PFSK-1 (cell line): ENCODE data around the gene CTSE.

ENCODE experiments used
- FOXP2 ChIP-seq: optimal IDR thresholded peaks from 2 replicates; pipeline ENCODE3; 2011; ENCODE audit warnings: borderline replicate concordance, control low read depth, inconsistent platforms; ENCODE audit not compliant: insufficient read depth; ENCODE audit errors: extremely low read length, extremely low read depth
- POLR2AphosphoS5 ChIP-seq: IDR thresholded peaks from 2 replicates; pipeline ENCODE4 v1.6.1; 2012; ENCODE audit warnings: low read depth, mild to moderate bottlenecking, control low read depth, low read length, moderate library complexity
- SIN3A ChIP-seq: IDR thresholded peaks from 2 replicates; pipeline ENCODE4 v1.6.1; 2012; ENCODE audit warnings: mild to moderate bottlenecking, low read length, moderate library complexity, borderline replicate concordance; ENCODE audit not compliant: insufficient read depth
- TAF1 ChIP-seq: IDR thresholded peaks from 2 replicates; pipeline ENCODE4 v1.6.1; 2012; ENCODE audit warnings: low read length, control low read depth, borderline replicate concordance; ENCODE audit not compliant: insufficient read depth
- TF ChIP-seq, protein P1 (sequence below), 2 experiments: IDR thresholded peaks; 2 replicates each; pipeline versions ENCODE4 v1.6.1 to v1.8.0; 2011 to 2012; ENCODE audit warnings: low read depth in 2 of 2, low read length in 2 of 2, control low read depth in 1 of 2, inconsistent platforms in 1 of 2, mild to moderate bottlenecking in 1 of 2, moderate library complexity in 1 of 2; ENCODE audit not compliant: insufficient read depth in 1 of 2

Gene CTSE

DNA sequence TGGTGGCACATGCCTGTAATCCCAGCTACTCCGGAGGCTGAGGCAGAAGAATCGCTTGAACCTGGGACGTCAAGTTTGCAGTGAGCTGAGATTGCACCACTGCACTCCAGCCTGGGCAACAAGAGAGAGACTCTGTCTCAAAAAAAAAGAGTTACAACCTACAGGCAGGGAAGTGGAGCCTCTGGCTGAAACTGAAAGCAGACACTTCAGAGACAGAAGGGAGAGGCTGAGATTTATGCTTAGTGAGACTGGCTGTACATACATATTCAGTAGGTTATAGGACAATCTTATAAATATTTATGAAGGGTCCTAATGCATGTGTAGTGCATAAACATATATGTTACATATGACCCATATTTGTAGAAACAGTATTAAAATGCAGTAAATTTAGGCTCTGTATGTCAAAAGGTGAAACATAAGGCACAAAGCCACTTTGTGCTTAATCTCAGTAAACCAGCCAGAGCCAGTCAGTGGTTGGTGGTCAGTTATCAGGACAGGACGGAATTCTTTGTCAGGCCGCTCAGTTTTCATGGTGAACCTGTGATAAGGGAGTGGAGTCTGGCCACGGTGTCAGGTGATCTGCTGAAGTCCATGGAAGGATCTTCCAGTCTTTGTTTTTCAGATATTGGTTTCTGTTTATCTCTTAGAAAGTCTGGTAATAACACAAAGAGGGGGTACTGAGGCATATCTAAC, 42.9 kb upstream of the CTSE start:
- TF ChIP-seq POLR2AphosphoS5 = no peak
- no peak for TF ChIP-seq FOXP2
- TF ChIP-seq SIN3A = no peak

DNA sequence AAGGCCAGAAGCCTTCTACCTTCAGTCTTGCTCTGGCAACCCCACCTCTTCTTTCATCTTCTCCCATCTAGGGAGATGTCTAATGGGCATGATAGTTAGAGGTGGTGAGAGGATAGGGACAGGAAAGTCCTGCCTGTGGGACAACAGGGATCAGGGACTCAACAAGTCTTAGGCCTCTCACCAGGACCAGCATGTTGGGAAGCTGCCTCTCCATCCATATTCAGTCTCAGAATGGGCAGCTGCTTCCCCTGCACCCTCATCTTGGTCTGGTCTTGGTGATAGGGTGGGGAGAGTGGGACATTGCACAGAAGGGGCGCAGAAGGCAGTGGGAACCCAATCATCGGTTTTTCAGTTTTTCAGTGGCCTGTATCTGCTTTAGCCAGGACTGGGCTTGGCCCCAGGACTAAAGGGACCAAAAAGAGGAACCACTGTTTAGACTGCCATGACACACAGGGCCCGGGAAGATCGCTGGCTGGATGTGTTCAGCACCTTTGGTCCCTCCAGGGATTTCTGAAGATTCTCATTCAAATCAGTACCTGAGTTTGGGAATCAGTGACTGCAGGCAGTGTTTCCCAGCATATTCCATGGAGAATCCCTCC, 42.0 kb upstream of the CTSE start:
- TF ChIP-seq POLR2AphosphoS5 (no peak), SIN3A (no peak), TAF1 (no peak), FOXP2 (no peak)
- TF ChIP-seq, protein P1, sequence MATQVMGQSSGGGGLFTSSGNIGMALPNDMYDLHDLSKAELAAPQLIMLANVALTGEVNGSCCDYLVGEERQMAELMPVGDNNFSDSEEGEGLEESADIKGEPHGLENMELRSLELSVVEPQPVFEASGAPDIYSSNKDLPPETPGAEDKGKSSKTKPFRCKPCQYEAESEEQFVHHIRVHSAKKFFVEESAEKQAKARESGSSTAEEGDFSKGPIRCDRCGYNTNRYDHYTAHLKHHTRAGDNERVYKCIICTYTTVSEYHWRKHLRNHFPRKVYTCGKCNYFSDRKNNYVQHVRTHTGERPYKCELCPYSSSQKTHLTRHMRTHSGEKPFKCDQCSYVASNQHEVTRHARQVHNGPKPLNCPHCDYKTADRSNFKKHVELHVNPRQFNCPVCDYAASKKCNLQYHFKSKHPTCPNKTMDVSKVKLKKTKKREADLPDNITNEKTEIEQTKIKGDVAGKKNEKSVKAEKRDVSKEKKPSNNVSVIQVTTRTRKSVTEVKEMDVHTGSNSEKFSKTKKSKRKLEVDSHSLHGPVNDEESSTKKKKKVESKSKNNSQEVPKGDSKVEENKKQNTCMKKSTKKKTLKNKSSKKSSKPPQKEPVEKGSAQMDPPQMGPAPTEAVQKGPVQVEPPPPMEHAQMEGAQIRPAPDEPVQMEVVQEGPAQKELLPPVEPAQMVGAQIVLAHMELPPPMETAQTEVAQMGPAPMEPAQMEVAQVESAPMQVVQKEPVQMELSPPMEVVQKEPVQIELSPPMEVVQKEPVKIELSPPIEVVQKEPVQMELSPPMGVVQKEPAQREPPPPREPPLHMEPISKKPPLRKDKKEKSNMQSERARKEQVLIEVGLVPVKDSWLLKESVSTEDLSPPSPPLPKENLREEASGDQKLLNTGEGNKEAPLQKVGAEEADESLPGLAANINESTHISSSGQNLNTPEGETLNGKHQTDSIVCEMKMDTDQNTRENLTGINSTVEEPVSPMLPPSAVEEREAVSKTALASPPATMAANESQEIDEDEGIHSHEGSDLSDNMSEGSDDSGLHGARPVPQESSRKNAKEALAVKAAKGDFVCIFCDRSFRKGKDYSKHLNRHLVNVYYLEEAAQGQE (IDR thresholded peaks at IDR 0.05; ENCODE audit: insufficient read depth in 1 of 2, low read depth in 2 of 2, low read length in 2 of 2) = no peak

DNA sequence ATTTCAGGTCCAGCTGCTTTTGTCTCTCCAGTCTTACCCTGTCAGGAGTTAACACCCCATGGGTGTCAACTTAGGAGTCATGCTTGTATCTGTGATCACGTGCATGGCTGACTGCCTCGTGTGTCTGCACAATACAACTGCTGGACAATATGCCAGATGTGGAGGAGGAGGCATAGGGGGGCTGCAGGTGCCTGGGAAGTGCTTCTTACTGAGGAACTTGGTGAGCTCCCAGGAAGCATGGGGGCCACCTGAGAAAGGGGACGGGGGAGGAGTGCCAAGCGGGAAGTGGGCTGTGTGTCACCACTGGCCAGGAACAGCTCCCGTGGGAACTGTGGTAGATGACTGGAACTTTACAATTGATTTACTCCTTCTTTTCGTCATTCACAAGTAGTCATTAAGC, 38.8 kb upstream of the CTSE start:
- TF ChIP-seq, protein P1 (IDR thresholded peaks at IDR 0.05; ENCODE audit: insufficient read depth in 1 of 2, low read depth in 2 of 2, low read length in 2 of 2) = no peak
- TF ChIP-seq FOXP2 (no peak), POLR2AphosphoS5 (no peak), TAF1 (no peak)

DNA sequence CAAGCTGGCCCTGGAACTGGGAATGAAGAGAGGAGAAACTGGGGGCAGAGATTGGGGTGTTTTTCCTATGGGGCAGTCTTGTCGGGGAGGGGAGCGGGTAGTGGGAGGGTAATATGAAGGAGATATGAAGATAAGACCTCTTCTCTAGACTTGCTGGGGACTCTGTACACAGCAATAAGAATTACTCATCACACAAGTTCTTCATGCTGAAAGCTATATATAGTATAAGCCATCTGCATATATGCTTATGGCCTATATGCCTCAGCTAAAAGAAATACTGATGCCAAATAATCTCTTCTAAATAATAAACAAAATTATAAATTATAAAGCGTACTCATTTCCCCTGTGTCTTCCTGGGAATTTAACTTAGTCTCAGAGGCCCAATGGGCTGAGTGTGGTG, 37.1 kb upstream of the CTSE start:
- no peak for TF ChIP-seq FOXP2
- no peak for TF ChIP-seq TAF1
- no peak for TF ChIP-seq SIN3A
- TF ChIP-seq, protein P1 (IDR thresholded peaks at IDR 0.05; ENCODE audit: insufficient read depth in 1 of 2, low read depth in 2 of 2, low read length in 2 of 2) = no peak
- TF ChIP-seq POLR2AphosphoS5 = no peak

DNA sequence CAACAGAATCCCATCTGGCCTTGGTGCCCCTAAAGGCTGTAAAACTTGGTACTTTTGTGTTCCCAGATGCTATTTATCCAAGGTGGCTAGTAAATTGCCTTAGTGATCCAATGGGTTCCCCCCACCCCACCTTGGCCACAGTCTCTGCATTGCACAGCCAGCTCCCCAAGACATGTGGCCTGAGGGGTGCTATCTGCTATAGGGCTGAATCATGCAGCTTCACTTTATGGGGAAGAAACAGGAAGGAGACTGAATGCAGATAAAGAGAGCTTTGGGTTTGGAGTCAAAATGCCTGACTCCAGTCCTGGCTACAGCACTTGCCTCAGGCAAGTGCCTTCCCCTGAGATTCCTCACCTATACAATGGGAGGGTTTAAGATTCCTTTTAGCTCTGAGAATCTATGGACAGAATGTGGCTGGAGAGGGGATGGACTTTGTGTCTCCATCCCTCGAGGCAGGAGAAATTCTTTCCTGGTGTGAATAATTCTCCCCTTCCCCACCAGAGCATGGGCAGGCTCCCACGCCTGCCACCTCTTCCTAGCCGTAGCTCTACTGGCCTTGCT, 35.7 kb upstream of the CTSE start:
- TF ChIP-seq POLR2AphosphoS5 (no peak), SIN3A (no peak), FOXP2 (no peak), TAF1 (no peak)
- TF ChIP-seq, protein P1 (IDR thresholded peaks at IDR 0.05; ENCODE audit: insufficient read depth in 1 of 2, low read depth in 2 of 2, low read length in 2 of 2) = no peak
